ENCODE data around the gene TFF3.

TFF3 gene

GRCh38 chr21:42337830-42338728, 22.9 kb upstream of the TFF3 start:
- no peak overlapping the region for H3K4me3 ChIP-seq (ENCODE audit: low read depth, low read length)
- no peak for TF ChIP-seq MYC (IDR thresholded peaks at IDR 0.05; ENCODE audit: low read depth, low read length)
- TF ChIP-seq POLR2A (IDR thresholded peaks at IDR 0.05; ENCODE audit: extremely low read depth, insufficient read length): no peak
- TF ChIP-seq CTCF (IDR thresholded peaks at IDR 0.05; ENCODE audit: low read depth, low read length): peak; percentile 79
- DNase-seq (ENCODE audit: low read depth): peak; percentile 70

DNA sequence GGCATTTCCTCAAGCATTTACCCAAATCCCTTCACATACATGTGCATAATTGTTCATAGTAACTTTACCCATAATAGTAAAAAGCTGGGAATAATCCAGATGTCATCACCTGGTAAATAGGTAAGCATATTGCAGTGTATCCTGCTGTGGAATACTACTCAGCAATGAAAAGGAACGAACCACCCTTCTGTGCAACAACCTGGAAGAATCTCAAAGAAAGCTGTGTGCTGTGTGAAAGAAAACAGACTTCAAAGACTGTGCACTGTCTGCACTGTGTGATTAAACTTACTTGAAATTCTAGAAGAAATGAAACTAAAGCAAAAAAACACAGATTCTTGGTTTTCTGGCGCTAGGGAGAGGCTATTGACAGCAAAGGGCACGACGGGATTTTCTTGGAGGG, 22.1 kb upstream of the TFF3 start:
- no peak for DNase-seq (ENCODE audit: low read depth)
- TF ChIP-seq POLR2A (IDR thresholded peaks at IDR 0.05; ENCODE audit: extremely low read depth, insufficient read length) (no peak), CTCF (IDR thresholded peaks at IDR 0.05; ENCODE audit: low read depth, low read length) (no peak), MYC (IDR thresholded peaks at IDR 0.05; ENCODE audit: low read depth, low read length) (no peak), MAX (IDR thresholded peaks at IDR 0.05; ENCODE audit: low read depth, low read length) (no peak)
- no peak overlapping the region for H3K4me3 ChIP-seq (ENCODE audit: low read depth, low read length)

GRCh38 chr21:42336054-42336453, 20.8 kb upstream of the TFF3 start:
- H3K4me3 ChIP-seq (ENCODE audit: low read depth, low read length): no peak overlapping the region
- no peak for DNase-seq (ENCODE audit: low read depth)
- TF ChIP-seq MYC (IDR thresholded peaks at IDR 0.05; ENCODE audit: low read depth, low read length) (no peak), POLR2A (IDR thresholded peaks at IDR 0.05; ENCODE audit: extremely low read depth, insufficient read length) (no peak), CTCF (IDR thresholded peaks at IDR 0.05; ENCODE audit: low read depth, low read length) (no peak), MAX (IDR thresholded peaks at IDR 0.05; ENCODE audit: low read depth, low read length) (no peak)

GRCh38 chr21:42332557-42333317, 17.5 kb upstream of the TFF3 start:
- TF ChIP-seq POLR2A (IDR thresholded peaks at IDR 0.05; ENCODE audit: extremely low read depth, insufficient read length) (no peak), MYC (IDR thresholded peaks at IDR 0.05; ENCODE audit: low read depth, low read length) (no peak), CTCF (IDR thresholded peaks at IDR 0.05; ENCODE audit: low read depth, low read length) (no peak), MAX (IDR thresholded peaks at IDR 0.05; ENCODE audit: low read depth, low read length) (no peak)
- no peak for DNase-seq (ENCODE audit: low read depth)
- H3K4me3 ChIP-seq (ENCODE audit: low read depth, low read length): no peak overlapping the region

DNA sequence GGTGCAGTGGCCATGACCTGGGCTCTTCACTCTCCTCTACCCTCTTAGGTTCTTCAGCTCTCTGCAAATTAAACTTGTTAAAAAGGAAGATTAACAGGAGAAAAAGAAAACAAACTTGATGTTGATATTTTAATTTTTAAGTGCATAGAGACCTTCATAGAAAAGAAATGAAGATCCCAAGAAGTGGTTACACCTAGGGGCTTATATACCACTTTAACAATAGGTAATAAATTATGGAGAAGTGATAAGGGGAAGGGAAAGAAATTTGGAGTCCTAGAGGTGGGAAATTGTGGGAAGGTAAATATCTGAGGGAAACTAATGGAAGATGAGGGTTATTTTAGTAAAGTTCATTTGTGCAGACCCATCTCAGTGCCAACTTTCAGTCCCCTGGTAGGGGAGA, 16.5 kb upstream of the TFF3 start:
- no peak for DNase-seq (ENCODE audit: low read depth)
- no peak overlapping the region for H3K4me3 ChIP-seq (ENCODE audit: low read depth, low read length)
- TF ChIP-seq CTCF (IDR thresholded peaks at IDR 0.05; ENCODE audit: low read depth, low read length) (no peak), MAX (IDR thresholded peaks at IDR 0.05; ENCODE audit: low read depth, low read length) (no peak), POLR2A (IDR thresholded peaks at IDR 0.05; ENCODE audit: extremely low read depth, insufficient read length) (no peak), MYC (IDR thresholded peaks at IDR 0.05; ENCODE audit: low read depth, low read length) (no peak)
